HG03060 (cell line): ENCODE measurements around the gene SEPTIN12.

Experiments used
- ATAC-seq: cut with Tn5 transposase; IDR thresholded peaks from one replicate; pipeline ENCODE4 v1.9.1; 2021; ENCODE audit warnings: low read depth, moderate number of reproducible peaks; ENCODE audit not compliant: unreplicated experiment

Gene SEPTIN12

GRCh38 chr16:4787627-4788482, at the start of gene SEPTIN12:
SEPTIN12 (minus strand) TSS chr16:4788345; CDS start chr16:4787645, 700 bp downstream.
- ATAC-seq, result no peak

- no peak for ATAC-seq
Measured at GRCh38 chr16:4836727-4837126, 48.6 kb upstream of the SEPTIN12 start.

- ATAC-seq, result no peak
Measured at GRCh38 chr16:4833584-4833983, 45.4 kb upstream of the SEPTIN12 start.

GRCh38 chr16:4832698-4833343, 44.7 kb upstream of the SEPTIN12 start:
- no peak for ATAC-seq

GRCh38 chr16:4831616-4832015, 43.5 kb upstream of the SEPTIN12 start:
- no peak for ATAC-seq

GRCh38 chr16:4830408-4830807, 42.3 kb upstream of the SEPTIN12 start:
- no peak for ATAC-seq

GRCh38 chr16:4828567-4829321, 40.6 kb upstream of the SEPTIN12 start:
- no peak for ATAC-seq

- ATAC-seq, result no peak
Measured at GRCh38 chr16:4826980-4827379, 38.8 kb upstream of the SEPTIN12 start.

GRCh38 chr16:4826526-4826925, 38.4 kb upstream of the SEPTIN12 start:
- no peak for ATAC-seq

GRCh38 chr16:4825196-4825595, 37.1 kb upstream of the SEPTIN12 start:
- no peak for ATAC-seq

- ATAC-seq, result no peak
Measured at GRCh38 chr16:4820652-4821051, 32.5 kb upstream of the SEPTIN12 start.

- no peak for ATAC-seq
Measured at GRCh38 chr16:4814542-4815173, 26.5 kb upstream of the SEPTIN12 start.

GRCh38 chr16:4814046-4814445, 25.9 kb upstream of the SEPTIN12 start:
- no peak for ATAC-seq

GRCh38 chr16:4813251-4814003, 25.3 kb upstream of the SEPTIN12 start:
- ATAC-seq, result no peak

- no peak for ATAC-seq
Measured at GRCh38 chr16:4811773-4812172, 23.6 kb upstream of the SEPTIN12 start.

- ATAC-seq, result no peak
Measured at GRCh38 chr16:4811242-4811641, 23.1 kb upstream of the SEPTIN12 start.

- no peak for ATAC-seq
Measured at GRCh38 chr16:4806280-4806679, 18.1 kb upstream of the SEPTIN12 start.

GRCh38 chr16:4805231-4805630, 17.1 kb upstream of the SEPTIN12 start:
- no peak for ATAC-seq

- no peak for ATAC-seq
Measured at GRCh38 chr16:4803898-4804762, 16.0 kb upstream of the SEPTIN12 start.
